Left lung (tissue), 10 donors: Measurements from ENCODE around the gene DNAJC6. TPM values are rescaled to one million over a fixed set of nuclear protein-coding genes. Genes with fewer than 3 reads are reported as not detected.
A peak's percentile ranks its signal among the peaks of the same experiment; 100 is the strongest.

ENCODE experiments used
- ATAC-seq: fragments of 200-7000 bp; cut with Tn5 transposase; one replicate; pipeline ENCODE4 v1.9.1; 2020; ENCODE audit warnings: moderate library complexity
- DNase-seq, 4 donors: peaks; one replicate each; pipeline ENCODE4 v3.0.0-alpha.2; 2013 to 2020
- H3K27ac ChIP-seq, 2 donors: fragments of 200-600 bp; sonication (generic) in 1 of 2; one replicate each; pipeline versions ENCODE4 v1.5.0 to v1.8.0; 2020 to 2021
- H3K27me3 ChIP-seq, 2 donors: fragments of 200-600 bp; sonication (generic) in 1 of 2; one replicate each; pipeline versions ENCODE4 v1.5.0 to v1.8.0; 2020 to 2021
- H3K36me3 ChIP-seq, 2 donors: fragments of 200-600 bp; sonication (generic) in 1 of 2; one replicate each; pipeline versions ENCODE4 v1.5.0 to v1.8.0; 2020 to 2021
- H3K4me1 ChIP-seq, 2 donors: fragments of 200-600 bp; one replicate each; pipeline ENCODE4 v1.8.0; 2021
- H3K4me3 ChIP-seq, 2 donors: fragments of 200-600 bp; sonication (generic) in 1 of 2; one replicate each; pipeline versions ENCODE4 v1.5.0 to v1.8.0; 2020 to 2021; ENCODE audit warnings: mild to moderate bottlenecking in 1 of 2
- H3K9me3 ChIP-seq, 2 donors: fragments of 200-600 bp; sonication (generic) in 1 of 2; one replicate each; pipeline versions ENCODE4 v1.5.0 to v1.8.0; 2020 to 2021
- CTCF ChIP-seq, 2 donors: fragments of 200-600 bp; sonication (generic) in 1 of 2; IDR thresholded peaks; one replicate each; pipeline versions ENCODE4 v1.5.0 to v1.8.0; 2021; ENCODE audit warnings: antibody characterized with exemption in 2 of 2
- intact Hi-C, 2 donors: fragments of 100-400 bp; cut with DNase I; formaldehyde crosslinking; loops; one replicate each; pipeline versions ENCODE4 v1.11.2 to v1.14.2; 2022
- polyA plus RNA-seq, 6 donors: library from polyadenylated mRNA; unstranded; fragments of 120-200 nt; gene quantifications; one replicate each; pipeline ENCODE4 v1.2.1, GENCODE V29; 2013; ENCODE audit not compliant: insufficient read length in 6 of 6
- total RNA-seq, 2 donors: library from RNA; stranded (reverse); fragmentation: NEBNext Ultra II Directional; extraction: Animal tissue kit (Norgen Biotek cat#: 25700); gene quantifications; one replicate each; pipeline ENCODE4 v1.2.1, GENCODE V29; 2021
- donor health status: DM: no; HTN: yes; CAD: no.
- donor health status: DM: no; HTN: no; CAD: no.

The DNAJC6 gene
- total and polyA plus RNA-seq, 8 donors = 2.3 to 4.6 (median 2.8) TPM

GRCh38 chr1:65334081-65334480, 24.7 kb downstream of the DNAJC6 start:
- no peaks in the 10 kb centered on the region for H3K9me3 ChIP-seq
- intact Hi-C loops = no loop called here
- no peaks in the 10 kb centered on the region for H3K4me1 ChIP-seq
- no peak for DNase-seq
- no peak for TF ChIP-seq CTCF (IDR thresholded peaks at IDR 0.05)
- no peak overlapping the region for H3K27ac ChIP-seq
- H3K36me3 ChIP-seq = no peaks in the 10 kb centered on the region
- H3K27me3 ChIP-seq = no peaks in the 10 kb centered on the region
- no peak for ATAC-seq
- no peak overlapping the region for H3K4me3 ChIP-seq

GRCh38 chr1:65339866-65340468, 30.6 kb downstream of the DNAJC6 start:
- Histone ChIP-seq H3K36me3 (no peaks in the 10 kb centered on the region), H3K27me3 (no peaks in the 10 kb centered on the region), H3K4me1 (no peaks in the 10 kb centered on the region), H3K9me3 (no peaks in the 10 kb centered on the region), H3K4me3 (no peak overlapping the region), H3K27ac (no peak overlapping the region)
- TF ChIP-seq CTCF (IDR thresholded peaks at IDR 0.05) = no peak
- DNase-seq (peak in 1 of 4 donors; percentile 5), ATAC-seq (no peak)
- intact Hi-C loops = no loop called here

GRCh38 chr1:65341381-65341780, 32.0 kb downstream of the DNAJC6 start:
- Histone ChIP-seq H3K36me3 (no peaks in the 10 kb centered on the region), H3K4me3 (no peak overlapping the region), H3K9me3 (no peaks in the 10 kb centered on the region), H3K27me3 (no peaks in the 10 kb centered on the region), H3K4me1 (no peaks in the 10 kb centered on the region), H3K27ac (no peak overlapping the region)
- TF ChIP-seq CTCF (IDR thresholded peaks at IDR 0.05) = no peak
- intact Hi-C loops = no loop called here
- no peak for DNase-seq
- no peak for ATAC-seq

GRCh38 chr1:65343286-65343685, 33.9 kb downstream of the DNAJC6 start:
- ATAC-seq (no peak), DNase-seq (no peak)
- TF ChIP-seq CTCF (IDR thresholded peaks at IDR 0.05) = no peak
- H3K9me3 ChIP-seq = no peaks in the 10 kb centered on the region
- H3K4me3 ChIP-seq = no peak overlapping the region
- intact Hi-C loops = no loop called here
- no peaks in the 10 kb centered on the region for H3K27me3 ChIP-seq
- H3K36me3 ChIP-seq = no peaks in the 10 kb centered on the region
- H3K4me1 ChIP-seq = no peaks in the 10 kb centered on the region
- H3K27ac ChIP-seq = no peak overlapping the region

GRCh38 chr1:65344171-65344814, 35.0 kb downstream of the DNAJC6 start:
- no peak overlapping the region for H3K27ac ChIP-seq
- no peak for TF ChIP-seq CTCF (IDR thresholded peaks at IDR 0.05)
- no peaks in the 10 kb centered on the region for H3K4me1 ChIP-seq
- intact Hi-C loops = no loop called here
- no peak overlapping the region for H3K4me3 ChIP-seq
- DNase-seq (no peak), ATAC-seq (no peak)
- H3K27me3 ChIP-seq = no peaks in the 10 kb centered on the region
- no peaks in the 10 kb centered on the region for H3K9me3 ChIP-seq
- no peaks in the 10 kb centered on the region for H3K36me3 ChIP-seq
